ENCODE data around the gene ZNF394.
A peak's percentile ranks its signal among the peaks of the same experiment; 100 is the strongest.

The ZNF394 gene

DNA sequence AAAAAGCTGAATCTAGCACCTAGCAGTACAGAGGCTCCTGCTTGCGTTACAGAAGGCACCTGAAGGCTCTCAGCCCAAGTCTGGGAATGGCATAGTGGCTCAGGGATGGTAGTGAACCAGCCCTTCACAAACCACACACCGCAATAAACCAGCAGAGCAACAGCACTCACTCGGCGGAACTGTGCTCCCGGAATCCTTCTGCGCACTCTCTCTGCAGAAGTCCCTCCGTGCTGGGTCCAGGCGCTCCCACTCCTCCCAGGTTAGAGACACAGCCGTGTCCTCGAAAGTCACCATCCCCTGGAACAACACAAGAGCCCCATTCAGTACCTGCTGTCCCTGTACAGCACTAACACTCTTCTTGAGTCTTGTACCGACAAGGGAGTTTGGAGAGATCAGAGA, 1.5 kb downstream of the ZNF394 start:
- peak overlapping the region in 11 of 21 experiments; percentile 87 to 99 (median 93) for H3K27ac ChIP-seq
- peak overlapping the region; percentile 57 to 96 (median 76) for H3K4me3 ChIP-seq

DNA sequence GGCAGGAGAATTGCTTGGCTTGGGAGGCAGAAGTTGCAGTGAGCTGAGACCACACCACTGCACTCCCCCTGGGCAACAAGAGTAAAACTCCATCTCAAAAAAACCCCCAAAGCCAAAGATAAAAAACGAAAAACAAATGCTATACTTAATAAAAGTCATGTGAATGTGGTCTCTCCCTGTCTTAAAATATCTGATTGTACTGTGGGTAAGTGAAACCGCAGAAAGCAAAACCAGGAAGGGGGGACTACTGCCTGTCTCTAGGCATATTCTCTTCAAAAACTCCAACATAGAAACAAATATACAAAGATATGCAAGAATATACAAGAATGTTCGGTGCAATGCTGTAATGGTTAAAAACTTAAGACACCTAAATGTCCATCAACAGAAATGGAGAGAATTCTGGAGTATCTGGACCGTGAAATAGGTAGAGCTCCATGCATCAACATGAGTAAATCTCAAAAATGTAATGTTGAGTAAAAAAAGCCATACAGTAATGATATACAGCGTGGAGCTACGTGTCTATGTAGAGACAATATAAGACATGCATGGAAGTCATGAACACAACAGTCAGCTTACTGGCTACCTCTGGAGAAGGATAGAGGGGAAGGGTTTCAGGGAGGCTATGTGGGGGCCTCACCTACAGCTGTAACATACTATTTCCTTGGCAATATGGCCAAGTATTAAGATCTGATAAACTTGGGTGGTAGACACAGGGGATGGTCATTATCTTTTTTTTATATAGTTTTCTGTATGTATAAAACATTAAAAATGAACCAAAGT, 2.1 kb downstream of the ZNF394 start:
- peak overlapping the region in 4 of 21 experiments; percentile 87 to 95 (median 93) for H3K27ac ChIP-seq

DNA sequence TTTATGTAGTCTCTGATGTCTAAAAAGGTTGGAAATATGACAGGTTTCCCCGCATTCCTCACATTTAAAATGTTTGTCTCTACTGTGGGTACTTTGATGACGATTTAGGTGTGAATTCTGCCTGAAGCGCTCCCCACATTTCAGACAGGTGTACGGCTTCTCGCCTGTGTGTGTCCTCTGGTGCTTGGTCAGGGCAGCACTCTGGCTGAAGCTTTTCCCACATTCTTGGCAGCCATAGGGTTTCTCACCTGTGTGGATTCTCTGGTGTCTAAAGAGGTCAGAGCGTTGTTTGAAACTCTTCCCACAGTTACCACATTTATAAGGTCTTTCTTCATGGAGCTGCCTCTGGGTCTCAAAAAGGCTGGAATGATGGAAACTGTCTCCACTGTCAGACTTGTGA, 6.3 kb downstream of the ZNF394 start:
- no peak overlapping the region for H3K4me3 ChIP-seq

More for the DNA sequence above, 2.1 kb downstream of the ZNF394 start:
- peak overlapping the region; percentile 57 to 96 (median 76) for H3K4me3 ChIP-seq

DNA sequence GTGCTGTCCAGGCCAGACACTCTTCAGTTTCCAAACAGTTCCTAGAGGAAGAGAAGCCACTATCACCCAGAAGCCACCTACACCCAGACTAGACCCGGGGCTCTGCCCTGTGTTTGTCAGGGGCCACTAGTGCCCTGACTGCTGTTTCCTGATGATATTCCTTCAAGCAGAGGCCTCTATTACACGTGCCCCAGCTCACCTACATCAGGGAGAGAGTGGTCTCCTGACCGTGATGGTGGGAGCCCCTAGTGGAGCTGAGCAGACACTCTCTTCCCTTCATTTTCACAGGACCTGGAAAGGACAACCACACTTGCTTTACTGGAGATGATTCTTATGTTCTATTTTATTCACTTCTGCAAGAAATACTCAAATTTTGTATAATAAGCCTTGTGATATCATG, 9.2 kb downstream of the ZNF394 start:
- Histone ChIP-seq H3K4me3 (no peak overlapping the region), H3K27ac (no peak overlapping the region)

More for the DNA sequence above, 6.3 kb downstream of the ZNF394 start:
- no peak overlapping the region for H3K27ac ChIP-seq

DNA sequence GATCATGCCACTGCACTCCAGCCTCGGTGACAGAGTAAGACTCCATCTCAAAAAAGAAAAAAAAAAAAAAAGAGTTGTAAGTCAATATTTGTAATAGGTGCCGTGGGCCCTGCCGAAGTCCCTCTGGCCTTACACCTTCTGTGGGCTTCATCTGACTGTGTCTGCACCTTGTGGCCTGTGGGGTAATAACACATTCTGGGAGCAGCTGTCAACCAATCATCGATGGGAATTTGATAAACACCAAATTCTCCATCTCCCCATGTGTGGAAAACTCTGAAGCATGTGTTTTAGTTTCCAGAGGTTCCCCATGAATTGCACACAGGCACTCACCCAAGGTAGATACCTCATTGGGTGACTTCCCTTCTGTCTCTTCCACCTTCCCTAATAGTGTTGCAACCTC, 10.8 kb downstream of the ZNF394 start:
- no peak overlapping the region for H3K27ac ChIP-seq
- H3K4me3 ChIP-seq: no peak overlapping the region

DNA sequence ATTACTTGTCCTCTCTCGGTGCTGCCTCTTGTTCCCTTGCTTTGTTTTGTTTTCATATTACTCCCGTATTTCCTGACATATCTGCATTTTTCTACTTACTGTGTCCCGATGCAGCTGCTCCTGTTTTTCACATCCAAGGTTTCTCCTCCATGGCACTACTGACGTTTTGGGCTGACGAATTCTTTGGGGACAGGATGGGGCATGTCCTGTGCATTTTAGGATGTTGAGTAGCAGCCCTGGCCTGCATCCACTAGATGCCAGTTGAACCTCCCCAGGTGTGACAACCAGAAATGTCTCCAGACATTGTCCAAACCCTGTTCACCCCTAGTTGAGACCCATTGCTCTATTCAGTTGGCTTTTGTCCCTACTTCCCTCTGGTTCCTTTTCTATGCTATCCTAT, 15.0 kb downstream of the ZNF394 start:
- H3K27ac ChIP-seq: peak overlapping the region in 2 of 21 experiments; percentile 22 to 41
- H3K4me3 ChIP-seq: no peak overlapping the region

DNA sequence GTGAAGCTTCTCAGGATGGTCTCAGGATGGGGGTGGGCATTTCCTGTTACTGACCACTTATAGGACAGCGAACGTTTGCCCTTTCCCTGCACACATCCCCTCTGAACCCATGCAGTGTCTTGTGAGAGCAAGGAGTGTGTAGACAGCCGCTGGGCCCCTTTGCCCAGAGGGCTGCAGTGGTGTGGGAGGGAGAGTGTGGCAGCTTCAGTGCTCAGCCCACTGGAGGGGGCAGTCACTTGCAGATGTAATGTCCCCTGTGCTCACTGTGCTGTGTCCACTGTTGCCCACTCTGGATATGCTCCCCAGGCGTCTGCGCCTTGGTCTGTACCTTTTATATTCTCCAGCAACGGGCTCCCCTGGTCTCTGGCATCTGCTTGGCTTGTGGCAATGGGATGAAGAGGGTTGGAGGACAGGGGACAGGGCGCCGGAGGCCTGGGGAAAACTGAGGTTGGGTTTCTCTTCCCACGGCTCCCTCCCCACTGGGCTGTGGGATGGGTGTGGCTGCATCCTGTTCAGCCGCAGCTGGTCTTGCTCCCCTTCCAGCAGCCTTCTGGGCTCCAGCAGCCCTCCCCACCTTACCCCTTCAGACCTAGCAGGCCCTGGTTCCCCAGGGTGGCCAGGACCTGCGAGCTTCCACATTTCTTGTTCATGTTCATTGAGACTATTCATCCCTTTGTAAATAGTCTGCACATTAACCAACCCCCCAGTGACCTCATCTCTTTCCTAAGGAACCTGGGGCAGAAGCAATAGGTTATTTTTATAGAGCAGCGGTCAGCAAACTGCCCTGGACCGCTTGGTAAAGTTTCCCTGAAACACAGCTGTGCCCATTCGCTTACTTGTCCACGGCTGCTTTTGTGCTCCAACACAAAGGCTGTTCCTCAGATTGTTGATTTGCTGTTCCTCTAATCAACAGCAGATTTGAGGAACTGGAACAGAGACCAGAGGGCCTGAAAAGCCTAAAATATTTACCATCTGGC, 21.3 kb downstream of the ZNF394 start:
- peak overlapping the region in 17 of 21 experiments; percentile 6 to 82 (median 55) for H3K27ac ChIP-seq

DNA sequence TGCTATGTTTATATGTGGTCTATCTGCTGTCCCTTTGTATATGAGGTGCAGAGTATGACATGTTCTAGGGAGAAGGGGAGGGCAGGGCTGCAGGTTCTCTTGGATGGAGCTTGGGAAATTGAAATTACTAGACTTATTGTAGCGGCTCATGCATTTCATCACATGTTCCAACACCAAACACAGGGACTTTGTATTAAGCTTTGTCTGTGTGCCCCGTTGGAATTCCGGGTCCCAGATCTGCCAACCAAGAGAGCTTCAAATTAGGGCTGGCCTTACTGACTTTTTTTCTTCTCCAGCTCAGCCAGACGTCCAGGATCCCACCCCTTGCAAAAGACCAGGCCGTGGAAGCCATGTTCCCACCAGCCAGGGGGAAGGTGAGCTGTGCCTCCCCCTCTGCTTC, 24.0 kb downstream of the ZNF394 start:
- Histone ChIP-seq H3K4me3 (no peak overlapping the region), H3K27ac (peak overlapping the region in 1 of 21 experiments; percentile 41)

More for the DNA sequence above, 21.3 kb downstream of the ZNF394 start:
- H3K4me3 ChIP-seq: no peak overlapping the region

DNA sequence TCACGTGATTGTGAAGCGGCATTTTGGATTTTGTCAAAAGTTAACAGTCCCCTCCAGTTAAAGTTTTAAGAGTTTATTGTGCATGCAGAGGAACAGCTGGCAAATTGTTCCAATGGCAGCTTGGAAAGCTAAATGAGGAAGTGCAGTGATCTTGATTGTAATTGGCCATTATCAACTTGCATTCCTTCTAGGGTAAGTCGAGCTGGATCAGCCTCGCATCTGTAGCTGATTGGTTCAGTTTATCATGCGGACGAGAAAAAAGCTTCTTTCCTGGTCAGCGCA, 26.8 kb downstream of the ZNF394 start:
- H3K27ac ChIP-seq: peak overlapping the region in 20 of 21 experiments; percentile 64 to 91 (median 84)
- H3K4me3 ChIP-seq: peak overlapping the region; percentile 58 to 89 (median 82)

DNA sequence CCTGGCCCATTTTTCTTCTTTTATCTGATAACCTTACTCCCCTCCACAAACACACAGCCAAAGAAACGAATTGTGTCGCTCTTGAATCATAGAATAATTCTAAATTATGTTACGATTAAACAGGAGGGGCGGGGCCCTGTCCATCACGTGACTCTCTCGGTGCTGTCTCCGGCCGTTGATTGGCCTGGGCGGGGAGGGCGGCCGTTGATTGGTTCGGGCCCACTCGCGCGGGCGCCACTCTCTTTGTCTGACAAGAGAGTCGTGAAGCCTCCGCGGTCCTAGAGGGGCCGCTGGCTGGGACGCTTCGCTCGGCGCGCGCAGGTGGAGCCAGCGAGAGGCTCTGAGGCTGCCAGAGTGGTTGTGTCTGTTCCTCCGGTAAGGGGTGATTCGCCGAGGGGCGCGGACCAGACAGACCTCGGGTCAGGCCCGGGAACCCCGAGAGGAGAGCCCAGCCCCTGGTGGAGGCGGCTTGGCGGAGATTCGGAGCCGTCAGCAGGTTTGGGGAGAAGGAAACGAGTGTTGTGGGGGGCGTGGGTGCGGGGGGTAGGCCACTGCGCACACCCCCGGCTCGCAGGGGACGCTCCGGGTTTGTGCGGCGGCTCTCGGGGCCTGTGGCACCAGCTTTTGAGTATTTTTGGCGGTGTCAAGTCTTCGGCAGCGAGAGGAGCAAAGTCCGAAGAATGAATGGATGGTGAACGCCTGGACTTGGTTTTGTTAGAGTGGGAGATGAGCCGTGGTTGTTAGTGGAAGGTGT, 27.3 kb downstream of the ZNF394 start, which contains the start of gene ZNF789:
TSS of gene ZNF789 (plus strand) at position 330 of the 754 bp plus-strand sequence. CDS start 3,567 bp downstream, outside the sequence.
- Histone ChIP-seq H3K4me3 (peak within 1 kb of the TSS; percentile 58 to 89 (median 82)), H3K27ac (peak within 1 kb of the TSS; percentile 33 to 91 (median 83))

DNA sequence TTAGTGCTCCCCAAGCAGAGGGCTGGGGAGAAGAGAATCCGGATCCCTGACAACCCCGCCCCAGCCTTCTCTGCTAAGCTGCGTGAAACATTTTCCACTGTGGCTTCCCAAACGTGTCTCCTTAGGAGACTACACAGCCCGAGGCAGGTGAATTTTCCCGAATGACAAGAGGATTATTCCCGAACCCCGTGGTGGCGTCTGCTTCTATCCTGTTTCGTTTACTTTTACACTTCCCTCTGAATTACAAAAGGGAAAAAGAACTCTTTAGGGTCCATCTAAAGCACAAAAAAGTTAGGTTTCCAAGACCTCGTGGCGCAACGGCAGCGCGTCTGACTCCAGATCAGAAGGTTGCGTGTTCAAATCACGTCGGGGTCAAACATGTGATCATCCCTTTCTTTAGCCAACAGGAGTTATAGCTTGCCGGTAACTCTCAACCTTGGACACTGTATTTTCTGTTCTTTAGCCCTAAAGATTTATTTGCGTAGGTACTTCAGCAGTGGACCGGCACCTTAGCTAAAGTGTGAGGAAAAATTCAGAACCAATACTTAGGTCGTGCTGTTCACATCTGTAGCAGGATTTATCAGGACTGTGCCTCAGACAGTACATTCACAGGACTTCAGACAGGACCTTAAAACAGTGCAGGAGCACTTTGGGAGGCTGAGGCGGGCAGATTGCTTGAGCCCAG, 30.6 kb downstream of the ZNF394 start:
- peak overlapping the region in 5 of 21 experiments; percentile 4 to 70 (median 43) for H3K27ac ChIP-seq
- H3K4me3 ChIP-seq: no peak overlapping the region

DNA sequence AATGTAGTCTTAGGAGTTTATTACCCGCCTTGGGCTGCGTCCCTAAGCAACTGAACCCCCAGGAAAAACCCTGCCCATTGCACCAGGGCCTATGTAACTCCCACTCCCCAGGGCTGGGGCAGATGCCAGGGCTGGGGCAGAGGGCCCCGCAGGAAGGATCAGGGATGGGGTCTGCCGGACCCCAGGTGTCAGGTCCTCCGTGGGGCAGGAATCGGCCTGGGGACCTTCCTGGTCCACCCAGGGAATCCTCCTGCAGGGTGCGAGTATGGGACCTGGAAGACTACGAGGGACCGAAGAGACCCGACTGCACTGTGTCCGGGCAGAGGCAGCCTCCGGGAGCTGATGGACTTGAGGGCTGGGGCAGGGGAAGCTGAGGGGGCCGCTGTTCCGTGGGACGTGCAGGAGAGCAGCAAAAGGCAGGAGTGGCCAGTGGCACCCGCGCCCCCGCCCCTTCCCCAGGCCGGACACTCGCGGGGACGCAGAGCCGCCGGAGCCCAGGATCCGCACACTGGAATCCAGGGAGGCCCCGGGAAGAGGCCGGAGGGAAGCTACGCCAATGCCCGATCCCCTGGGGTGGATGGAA, 31.7 kb downstream of the ZNF394 start:
- Histone ChIP-seq H3K4me3 (no peak overlapping the region), H3K27ac (no peak overlapping the region)

DNA sequence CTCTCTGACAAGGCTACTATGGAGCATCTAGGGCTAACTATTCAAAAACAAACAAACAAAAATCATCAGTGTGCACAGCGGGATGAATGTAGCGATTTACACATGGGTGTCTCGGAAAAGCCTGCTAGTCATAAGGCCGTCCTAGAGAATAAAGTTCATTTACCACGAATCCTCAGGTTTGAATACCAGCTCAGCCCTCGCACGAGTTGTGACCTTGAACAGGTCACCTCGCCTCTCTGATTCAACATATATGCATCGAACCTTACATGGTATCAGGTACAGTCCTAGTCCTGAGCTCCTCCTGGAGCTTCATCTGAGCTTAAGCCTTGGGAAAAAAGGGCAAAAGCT, 34.7 kb downstream of the ZNF394 start:
- Histone ChIP-seq H3K27ac (peak overlapping the region; percentile 75 to 97 (median 91)), H3K4me3 (peak overlapping the region; percentile 56 to 95 (median 86))

DNA sequence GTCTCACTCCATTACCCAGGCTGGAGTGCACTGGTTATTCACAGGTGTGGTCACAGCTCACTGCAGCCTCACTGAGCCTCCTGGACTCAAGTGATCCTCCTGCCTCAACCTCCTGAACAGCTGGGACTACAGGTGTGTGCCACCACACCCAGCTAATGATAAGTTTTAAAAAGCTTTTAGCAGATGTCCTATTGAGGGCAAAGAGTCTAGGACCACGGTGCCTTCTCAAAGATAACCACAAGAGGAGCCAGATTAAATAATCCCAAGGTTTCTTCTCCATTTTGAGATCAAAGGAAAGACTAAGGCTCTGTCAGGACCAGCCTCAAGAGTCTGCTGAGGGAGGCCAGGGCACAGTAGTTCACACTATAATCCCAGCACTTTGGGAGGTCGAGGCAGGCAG, 38.9 kb downstream of the ZNF394 start:
- Histone ChIP-seq H3K4me3 (no peak overlapping the region), H3K27ac (peak overlapping the region in 2 of 21 experiments; percentile 27 to 47)

DNA sequence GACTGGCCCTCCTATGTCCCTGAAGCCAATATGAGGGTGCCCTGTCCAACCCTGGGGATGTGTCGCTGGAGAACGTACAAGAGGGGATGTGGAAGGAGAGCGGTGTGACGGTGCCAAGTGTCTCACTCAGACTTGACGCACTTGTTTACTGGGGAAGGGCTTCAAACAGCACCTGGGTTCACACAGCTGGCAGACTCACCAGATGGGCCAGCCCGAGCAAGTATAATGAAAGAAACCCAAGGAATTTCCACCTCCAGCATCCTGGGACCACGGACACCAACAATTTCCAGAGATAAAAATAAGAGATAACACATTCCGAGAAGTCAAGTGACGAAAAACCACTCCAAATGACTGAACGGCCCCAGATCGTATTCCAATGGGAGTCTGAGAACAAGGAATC, 39.4 kb downstream of the ZNF394 start:
- H3K4me3 ChIP-seq: no peak overlapping the region
- peak overlapping the region in 4 of 21 experiments; percentile 0 to 35 (median 28) for H3K27ac ChIP-seq

DNA sequence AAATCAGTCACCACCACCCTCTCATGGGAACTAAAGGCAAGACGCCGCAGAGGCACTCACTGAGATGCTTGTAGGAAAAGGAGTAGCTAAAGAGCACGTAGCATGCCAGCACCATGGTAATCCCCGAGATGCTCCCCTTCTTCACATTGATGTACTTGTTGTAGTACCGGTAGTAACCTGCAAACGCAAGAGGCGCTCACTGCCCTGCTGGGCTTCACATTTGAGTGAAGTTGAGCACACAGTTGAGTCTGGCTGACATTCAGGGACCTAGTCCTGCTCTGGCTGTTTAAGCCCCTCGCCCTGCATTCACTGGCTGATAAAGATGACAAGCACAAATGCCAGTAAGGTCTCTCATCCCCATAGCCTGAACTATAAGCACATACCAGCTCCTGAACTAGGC, 41.0 kb downstream of the ZNF394 start:
- no peak overlapping the region for H3K4me3 ChIP-seq
- no peak overlapping the region for H3K27ac ChIP-seq

DNA sequence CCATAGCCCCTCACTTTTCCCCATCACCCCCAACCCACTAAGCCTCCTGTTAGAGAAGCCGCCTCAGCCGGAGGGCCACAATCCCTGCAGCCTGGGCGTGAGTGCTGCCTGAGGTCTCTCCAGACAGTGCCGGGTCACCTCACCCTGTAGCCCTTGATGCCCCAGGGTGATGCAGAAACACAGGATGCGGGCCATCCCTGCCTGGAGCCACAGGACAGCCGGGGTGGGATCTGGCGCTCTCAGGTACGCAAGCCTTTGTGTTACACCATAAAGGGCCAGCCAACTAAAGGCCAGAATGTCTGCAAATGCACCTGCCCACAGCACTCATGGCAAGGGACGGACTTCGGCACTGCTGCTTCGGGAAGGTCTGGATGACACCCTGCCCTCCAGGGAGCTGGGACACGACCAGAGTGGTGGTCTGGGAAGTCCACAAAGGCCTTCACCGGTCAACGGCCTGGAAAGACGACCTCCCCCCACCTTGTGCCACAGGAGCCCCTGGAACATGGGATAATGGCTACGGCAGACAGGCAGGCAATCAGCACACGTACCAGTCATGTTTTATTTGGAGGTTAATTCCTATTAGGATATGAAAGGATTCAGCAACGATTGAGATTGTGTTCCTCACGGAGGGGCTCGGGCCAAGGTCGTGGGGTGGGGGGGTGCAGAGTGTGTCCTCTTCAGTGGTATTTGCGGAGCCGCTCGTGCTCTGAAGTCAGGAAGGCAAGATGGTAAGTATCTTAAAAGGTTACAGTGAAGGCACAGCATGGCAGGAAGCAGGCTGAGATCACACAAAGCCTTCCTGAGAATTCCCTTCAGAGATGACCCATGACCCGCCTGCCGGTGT, 42.2 kb downstream of the ZNF394 start:
- H3K4me3 ChIP-seq: no peak overlapping the region
- H3K27ac ChIP-seq: no peak overlapping the region
